IMR-90 (cell line): Measurements from ENCODE around the gene VPS4B. TPM values are rescaled to one million over a fixed set of nuclear protein-coding genes. Genes with fewer than 3 reads are reported as not detected.

Experiments used
- ATAC-seq: fragments of 200-7000 bp; cut with Tn5 transposase; 2 replicates; pipeline ENCODE4 v1.9.1; 2020; ENCODE audit warnings: low read depth, mild to moderate bottlenecking, moderate library complexity
- BruUV-seq: library from RNA; stranded (reverse); fragments of 400-500 nt; replicated peaks from 2 replicates; lab custom pipeline; 2021; lab: Mats Ljungman, UMichigan
- CTCF ChIA-PET: fragments of 300-600 bp; formaldehyde crosslinking; extraction: SDS; loops from one replicate; lab custom pipeline; 2021; ENCODE audit warnings: antibody characterized with exemption; lab: Yijun Ruan, JAX
- POLR2A ChIA-PET: fragments of 300-600 bp; sonication (Branson Sonifier 250); formaldehyde crosslinking; loops from one replicate; lab custom pipeline; 2022; ENCODE audit warnings: antibody characterized with exemption; ENCODE audit not compliant: unreplicated experiment; lab: Charles Lee
- DNase-seq: peaks from one replicate; pipeline ENCODE4 v3.0.0; 2013
- H2AFZ ChIP-seq: replicated peaks from 2 replicates; pipeline ENCODE3; 2013; ENCODE audit warnings: low read length, mild to moderate bottlenecking; ENCODE audit not compliant: poor library complexity
- H2AK5ac ChIP-seq: 2 replicates; pipeline ENCODE4 v1.6.1; 2013; ENCODE audit warnings: low read depth, low read length, inconsistent platforms
- H2AK9ac ChIP-seq: replicated peaks from 2 replicates; pipeline ENCODE3; 2013; ENCODE audit warnings: mild to moderate bottlenecking, low read depth, low read length, moderate library complexity; ENCODE audit not compliant: poor library complexity
- H2BK120ac ChIP-seq: 2 replicates; pipeline ENCODE4 v1.6.1; 2013; ENCODE audit warnings: low read depth, low read length, inconsistent platforms
- H2BK15ac ChIP-seq: 3 replicates; pipeline ENCODE4 v1.6.1; 2013; ENCODE audit warnings: low read depth, low read length, inconsistent platforms
- H2BK20ac ChIP-seq: 2 replicates; pipeline ENCODE4 v1.6.1; 2013; ENCODE audit warnings: low read depth, mild to moderate bottlenecking, inconsistent platforms, low read length, moderate library complexity
- H2BK5ac ChIP-seq: 2 replicates; pipeline ENCODE4 v1.6.1; 2013; ENCODE audit warnings: mild to moderate bottlenecking, low read depth, low read length, inconsistent platforms; ENCODE audit not compliant: poor library complexity, severe bottlenecking
- H3K14ac ChIP-seq: replicated peaks from 2 replicates; pipeline ENCODE4 v1.6.1; 2013; ENCODE audit warnings: low read depth, low read length, inconsistent platforms
- H3K18ac ChIP-seq: 2 replicates; pipeline ENCODE4 v1.6.1; 2013; ENCODE audit warnings: low read depth, low read length, control low read depth
- H3K23ac ChIP-seq: 2 replicates; pipeline ENCODE4 v1.6.1; 2013; ENCODE audit warnings: low read depth, low read length, inconsistent platforms
- H3K27ac ChIP-seq: 2 replicates; pipeline ENCODE4 v1.5.1; 2013; ENCODE audit warnings: mild to moderate bottlenecking, control low read depth, low read length; ENCODE audit not compliant: insufficient read depth
- H3K27me3 ChIP-seq: 2 replicates; pipeline ENCODE4 v1.6.1; 2013; ENCODE audit warnings: low read length; ENCODE audit not compliant: control insufficient read depth, insufficient read depth
- H3K36me3 ChIP-seq: 2 replicates; pipeline ENCODE4 v1.6.1; 2013; ENCODE audit warnings: low read length, mixed read lengths; ENCODE audit not compliant: control insufficient read depth, insufficient read depth
- H3K4ac ChIP-seq: 2 replicates; pipeline ENCODE4 v1.6.1; 2013; ENCODE audit warnings: low read depth, low read length, inconsistent platforms
- H3K4me1 ChIP-seq: 2 replicates; pipeline ENCODE4 v1.6.1; 2013; ENCODE audit warnings: low read length, mixed read lengths; ENCODE audit not compliant: control insufficient read depth, insufficient read depth
- H3K4me2 ChIP-seq: 2 replicates; pipeline ENCODE4 v1.6.1; 2013; ENCODE audit warnings: low read depth, mild to moderate bottlenecking, control low read depth, low read length, moderate library complexity
- H3K4me3 ChIP-seq: 2 replicates; pipeline ENCODE4 v1.5.1; 2013; ENCODE audit warnings: low read depth, mild to moderate bottlenecking, control low read depth, low read length, moderate library complexity; ENCODE audit not compliant: insufficient read depth
- H3K56ac ChIP-seq: 2 replicates; pipeline ENCODE4 v1.6.1; 2013; ENCODE audit warnings: low read length, inconsistent platforms; ENCODE audit not compliant: insufficient read depth; ENCODE audit errors: extremely low read depth
- H3K79me1 ChIP-seq, 2 experiments: 2 replicates each; pipeline ENCODE4 v1.6.1; 2013; ENCODE audit warnings: low read length in 2 of 2, inconsistent platforms in 1 of 2, low read depth in 1 of 2
- H3K9ac ChIP-seq: 2 replicates; pipeline ENCODE4 v1.6.1; 2013; ENCODE audit warnings: low read depth, low read length, control low read depth
- H3K9me1 ChIP-seq: 2 replicates; pipeline ENCODE4 v1.6.1; 2013; ENCODE audit warnings: low read length, inconsistent platforms; ENCODE audit not compliant: insufficient read depth
- H3K9me3 ChIP-seq: 2 replicates; pipeline ENCODE4 v1.6.1; 2013; ENCODE audit warnings: low read length; ENCODE audit not compliant: control insufficient read depth, insufficient read depth
- H4K20me1 ChIP-seq: 2 replicates; pipeline ENCODE4 v1.6.1; 2013; ENCODE audit warnings: low read length, inconsistent platforms; ENCODE audit not compliant: insufficient read depth
- H4K5ac ChIP-seq: 2 replicates; pipeline ENCODE4 v1.6.1; 2013; ENCODE audit warnings: mild to moderate bottlenecking, low read depth, low read length, control low read depth
- H4K8ac ChIP-seq, 2 experiments: 2 replicates each; pipeline ENCODE4 v1.6.1; 2013; ENCODE audit warnings: low read depth in 2 of 2, low read length in 2 of 2, control low read depth in 1 of 2, inconsistent platforms in 1 of 2
- H4K91ac ChIP-seq: 2 replicates; pipeline ENCODE4 v1.6.1; 2013; ENCODE audit warnings: low read depth, low read length, inconsistent platforms; ENCODE audit not compliant: insufficient read depth
- CTCF ChIP-seq: conservative IDR thresholded peaks from 2 replicates; pipeline ENCODE4 v1.5.1; 2012; ENCODE audit warnings: mild to moderate bottlenecking, low read depth, low read length, improper control_type of control experiment
- MAZ ChIP-seq: IDR thresholded peaks from 2 replicates; pipeline ENCODE4 v1.6.1; 2012; ENCODE audit warnings: low read depth, mild to moderate bottlenecking, low read length, improper control_type of control experiment, moderate library complexity, borderline replicate concordance
- WGBS, 2 experiments: methylation state at CpG; one replicate each; pipeline versions ENCODE4 v1.1.5 to v1.1.7; 2013; ENCODE audit warnings: missing lambda C conversion rate in 2 of 2; ENCODE audit not compliant: insufficient read length in 1 of 2; ENCODE audit errors: extremely low coverage in 2 of 2; 5-methylcytosine and 5-hydroxymethylcytosine counted together
- dilution Hi-C: fragments of 300-500 bp; cut with HindIII; formaldehyde crosslinking; loops from one replicate; pipeline ENCODE4 v1.14.3; 2018; ENCODE audit warnings: low sequenced_read_pairs; ENCODE audit not compliant: unreplicated experiment
- in situ Hi-C: fragments of 300-500 bp; cut with MboI; formaldehyde crosslinking; loops from 3 replicates; pipeline ENCODE4 v1.14.3; 2019; ENCODE audit warnings: low sequenced_read_pairs, inconsistent platforms, mixed read lengths
- intact Hi-C: fragments of 100-400 bp; cut with micrococcal nuclease; formaldehyde crosslinking; loops from 2 replicates; pipeline ENCODE4 v1.10.0; 2022
- polyA plus RNA-seq, 3 experiments: library from polyadenylated mRNA; depleted of rRNA; stranded (reverse); fragments of >200 nt; gene quantifications; 2 replicates each; pipeline ENCODE4 v1.2.3, GENCODE V29; 2012; ENCODE audit warnings: low replicate concordance in 1 of 3
- total RNA-seq: library from RNA; depleted of rRNA; stranded (reverse); fragments of >200 nt; gene quantifications from 2 replicates; pipeline ENCODE4 v1.2.3, GENCODE V29; 2012

Gene VPS4B
- total and polyA plus RNA-seq, 2 of the 4 experiments (the other 2 are of a cell fraction) = 16.2 to 31.5 TPM

GRCh38 chr18:63397349-63397748 lies 24.9 kb downstream of the VPS4B start:
- no peak overlapping the region for H3K4ac ChIP-seq
- ATAC-seq (no peak), DNase-seq (no peak)
- no peak overlapping the region for H3K4me2 ChIP-seq
- H3K36me3 ChIP-seq = peaks cover 48% of the 10 kb centered on the region
- WGBS, 2 experiments = no CpG with 5 or more reads among the region's 1 CpG
- no peak overlapping the region for H3K4me3 ChIP-seq
- no peak overlapping the region for H2AFZ ChIP-seq
- no peak overlapping the region for H4K91ac ChIP-seq
- H3K9ac ChIP-seq = no peak overlapping the region
- no peak overlapping the region for H4K5ac ChIP-seq
- H2AK5ac ChIP-seq = no peak overlapping the region
- no peak overlapping the region for H2BK5ac ChIP-seq
- BruUV-seq = no TSS peak
- no peak overlapping the region for H3K14ac ChIP-seq
- peaks cover 2 to 3% of the 10 kb centered on the region in 2 experiments; a peak in 1 of 4 replicates for H3K79me1 ChIP-seq
- no peaks in the 10 kb centered on the region for H3K9me3 ChIP-seq
- no peak overlapping the region for H3K27ac ChIP-seq
- H3K27me3 ChIP-seq = no peaks in the 10 kb centered on the region
- no peaks in the 10 kb centered on the region for H3K4me1 ChIP-seq
- TF ChIP-seq MAZ (no peak), CTCF (no peak)
- ChIA-PET CTCF (interaction anchor here (0.6 kb wide), 1 partner anchor 12 kb away, joined by 5 read pairs; no protein-coding TSS in a partner anchor), POLR2A (no interaction called here)
- no peaks in the 10 kb centered on the region for H4K20me1 ChIP-seq
- H2AK9ac ChIP-seq = no peak overlapping the region
- H2BK15ac ChIP-seq = no peak overlapping the region
- in situ Hi-C loops = no loop called here
- dilution Hi-C loops = no loop called here
- H2BK120ac ChIP-seq = no peak overlapping the region
- H4K8ac ChIP-seq = no peak overlapping the region
- H3K56ac ChIP-seq = no peak overlapping the region
- H3K9me1 ChIP-seq = no peaks in the 10 kb centered on the region
- no peak overlapping the region for H3K18ac ChIP-seq
- no peak overlapping the region for H3K23ac ChIP-seq
- intact Hi-C loops = no loop called here
- H2BK20ac ChIP-seq = no peak overlapping the region
